H1 (cell line): ENCODE results near the gene ZNF786. TPM values are rescaled to one million over a fixed set of nuclear protein-coding genes. Genes with fewer than 3 reads are reported as not detected.
A peak's percentile ranks its signal among the peaks of the same experiment; 100 is the strongest.

Experiments
- CTCF ChIA-PET: fragments of 300-600 bp; sonication (Branson Sonifier 250); formaldehyde crosslinking; loops from one replicate; lab custom pipeline; 2021; ENCODE audit not compliant: partially characterized antibody; lab: Charles Lee
- POLR2A ChIA-PET: fragments of 300-600 bp; sonication (Branson Sonifier 250); formaldehyde crosslinking; loops from one replicate; lab custom pipeline; 2021; ENCODE audit warnings: inconsistent platforms; ENCODE audit not compliant: partially characterized antibody; lab: Charles Lee
- DNase-seq, 2 experiments: peaks; one replicate each; pipeline versions ENCODE4 v3.0.0 to v3.0.0-alpha.2; 2010 to 2022; ENCODE audit warnings: low spot score in 2 of 2, low read depth in 1 of 2, mixed read lengths in 1 of 2
- FAIRE-seq: peaks from 2 replicates; lab custom pipeline; 2011; peaks lifted over from hg19 to GRCh38; lab: Jason Lieb, UNC
- H2AFZ ChIP-seq: 2 replicates; pipeline ENCODE4 v1.8.1; 2012; ENCODE audit warnings: low read length, inconsistent platforms
- H2AK5ac ChIP-seq: 2 replicates; pipeline ENCODE4 v1.6.1; 2013; ENCODE audit warnings: low read depth, low read length
- H2BK120ac ChIP-seq: replicated peaks from 2 replicates; pipeline ENCODE3; 2013; ENCODE audit warnings: low read depth, low read length, inconsistent platforms
- H2BK12ac ChIP-seq: 2 replicates; pipeline ENCODE4 v1.6.1; 2013; ENCODE audit warnings: low read depth, low read length
- H2BK15ac ChIP-seq: 2 replicates; pipeline ENCODE4 v1.6.1; 2013; ENCODE audit warnings: low read length
- H2BK20ac ChIP-seq: 2 replicates; pipeline ENCODE4 v1.6.1; 2013; ENCODE audit warnings: low read length
- H2BK5ac ChIP-seq: 2 replicates; pipeline ENCODE4 v1.6.1; 2013; ENCODE audit warnings: low read depth, low read length
- H3K14ac ChIP-seq: 2 replicates; pipeline ENCODE4 v1.6.1; 2013; ENCODE audit warnings: inconsistent platforms; ENCODE audit not compliant: insufficient read length
- H3K18ac ChIP-seq: 2 replicates; pipeline ENCODE4 v1.6.1; 2013; ENCODE audit warnings: low read length; ENCODE audit errors: extremely low read depth
- H3K23ac ChIP-seq: 2 replicates; pipeline ENCODE4 v1.6.1; 2013; ENCODE audit warnings: inconsistent platforms; ENCODE audit not compliant: insufficient read length
- H3K23me2 ChIP-seq: 2 replicates; pipeline ENCODE4 v1.6.1; 2013; ENCODE audit warnings: low read depth, low read length
- H3K27ac ChIP-seq: 2 replicates; pipeline ENCODE4 v1.6.1; 2011; ENCODE audit warnings: low read depth, low read length, inconsistent platforms
- H3K27me3 ChIP-seq, 4 experiments: replicated peaks in 1 of 4; 1 replicate in 1 of 4; 2 replicates in 3 of 4; pipeline versions ENCODE4 v1.6.1 to v1.8.1; 2011 to 2013; ENCODE audit warnings: low read length in 3 of 4, mild to moderate bottlenecking in 3 of 4, inconsistent platforms in 2 of 4, mixed read lengths in 2 of 4, moderate library complexity in 1 of 4; ENCODE audit not compliant: control insufficient read depth in 3 of 4, insufficient read depth in 3 of 4; ENCODE audit errors: extremely low read depth in 1 of 4
- H3K36me3 ChIP-seq, 4 experiments: 2 replicates each; pipeline versions ENCODE4 v1.6.1 to v1.8.1; 2011 to 2013; ENCODE audit warnings: mild to moderate bottlenecking in 4 of 4, low read length in 3 of 4, moderate library complexity in 2 of 4, control low read depth in 1 of 4, inconsistent platforms in 1 of 4; ENCODE audit not compliant: insufficient read depth in 4 of 4, control insufficient read depth in 2 of 4
- H3K4ac ChIP-seq: replicated peaks from 2 replicates; pipeline ENCODE3; 2013; ENCODE audit warnings: low read length, low read depth, mixed read lengths, inconsistent platforms; ENCODE audit not compliant: insufficient read length
- H3K4me1 ChIP-seq, 4 experiments: replicated peaks in 1 of 4; 1 replicate in 1 of 4; 2 replicates in 3 of 4; pipeline versions ENCODE4 v1.6.1 to v1.8.1; 2011 to 2013; ENCODE audit warnings: low read length in 3 of 4, inconsistent platforms in 2 of 4, mixed read lengths in 1 of 4; ENCODE audit not compliant: insufficient read depth in 4 of 4, control insufficient read depth in 3 of 4
- H3K4me2 ChIP-seq, 2 experiments: 2 replicates each; pipeline versions ENCODE4 v1.6.1 to v1.8.1; 2011 to 2013; ENCODE audit warnings: low read depth in 2 of 2, low read length in 2 of 2, control low read depth in 1 of 2, inconsistent platforms in 1 of 2, mild to moderate bottlenecking in 1 of 2; ENCODE audit not compliant: insufficient read depth in 1 of 2
- H3K4me3 ChIP-seq, 4 experiments: fragments of 200-600, 300-600 bp in 1 of 4; sonication (generic), shearing (Covaris generic), sonication (Bioruptor Twin) in 1 of 4; 2 replicates each; pipeline versions ENCODE4 v1.5.1 to v1.8.1; 2011 to 2016; ENCODE audit warnings: low read length in 4 of 4, low read depth in 3 of 4, control low read depth in 2 of 4, inconsistent platforms in 2 of 4, mild to moderate bottlenecking in 2 of 4, mixed read lengths in 1 of 4, moderate library complexity in 1 of 4; ENCODE audit not compliant: insufficient read depth in 2 of 4; ENCODE audit errors: extremely low read depth in 1 of 4
- H3K56ac ChIP-seq: replicated peaks from 2 replicates; pipeline ENCODE3; 2013; ENCODE audit warnings: low read depth, mild to moderate bottlenecking, mixed read lengths, low read length, inconsistent platforms; ENCODE audit not compliant: insufficient read length
- H3K79me1 ChIP-seq: 2 replicates; pipeline ENCODE4 v1.6.1; 2013; ENCODE audit warnings: low read depth, low read length, control low read depth
- H3K79me2 ChIP-seq, 2 experiments: 2 replicates each; pipeline versions ENCODE4 v1.6.1 to v1.8.1; 2012 to 2013; ENCODE audit warnings: low read length in 2 of 2, mild to moderate bottlenecking in 2 of 2, inconsistent platforms in 1 of 2; ENCODE audit not compliant: insufficient read depth in 2 of 2, control insufficient read depth in 1 of 2
- H3K9ac ChIP-seq, 4 experiments: replicated peaks in 1 of 4; 1 replicate in 1 of 4; 2 replicates in 3 of 4; pipeline versions ENCODE4 v1.6.1 to v1.8.1; 2011 to 2013; ENCODE audit warnings: low read depth in 3 of 4, low read length in 3 of 4, control low read depth in 2 of 4, mild to moderate bottlenecking in 2 of 4, moderate library complexity in 2 of 4, inconsistent platforms in 1 of 4; ENCODE audit errors: extremely low read depth in 1 of 4
- H3K9me3 ChIP-seq, 2 experiments: 2 replicates each; pipeline versions ENCODE4 v1.6.1 to v1.8.1; 2012 to 2013; ENCODE audit warnings: mild to moderate bottlenecking in 2 of 2, moderate library complexity in 2 of 2, control low read depth in 1 of 2, inconsistent platforms in 1 of 2, low read depth in 1 of 2, low read length in 1 of 2, mixed read lengths in 1 of 2; ENCODE audit not compliant: insufficient read depth in 2 of 2
- H4K20me1 ChIP-seq, 2 experiments: replicated peaks in 1 of 2; 2 replicates each; pipeline versions ENCODE3 to v1.8.1; 2011 to 2013; ENCODE audit warnings: inconsistent platforms in 2 of 2, low read length in 2 of 2, mild to moderate bottlenecking in 1 of 2; ENCODE audit not compliant: insufficient read depth in 2 of 2, control insufficient read depth in 1 of 2
- H4K5ac ChIP-seq: 2 replicates; pipeline ENCODE4 v1.6.1; 2013; ENCODE audit warnings: low read length, low read depth, mixed read lengths, inconsistent platforms; ENCODE audit not compliant: insufficient read length
- H4K8ac ChIP-seq: 2 replicates; pipeline ENCODE4 v1.8.0; 2013; ENCODE audit warnings: mild to moderate bottlenecking, moderate library complexity, low read length, inconsistent platforms; ENCODE audit not compliant: insufficient read depth; ENCODE audit errors: extremely low read depth
- H4K91ac ChIP-seq: replicated peaks from 2 replicates; pipeline ENCODE3; 2013; ENCODE audit warnings: low read length, mixed read lengths, inconsistent platforms; ENCODE audit not compliant: insufficient read length
- ATF3 ChIP-seq: IDR thresholded peaks from 2 replicates; pipeline ENCODE4 v1.6.1; 2011; ENCODE audit warnings: low read depth, mild to moderate bottlenecking, low read length; ENCODE audit not compliant: insufficient read depth
- BACH1 ChIP-seq: IDR thresholded peaks from 2 replicates; pipeline ENCODE4 v1.6.1; 2012; ENCODE audit warnings: low read length, improper control_type of control experiment
- CBX5 ChIP-seq: fragments of 300-800, 300-1000 bp; sonication (generic); IDR thresholded peaks from 2 replicates; pipeline ENCODE4 v1.7.1; 2016; ENCODE audit warnings: antibody characterized with exemption, low read length, low read depth
- EGR1 ChIP-seq: IDR thresholded peaks from 2 replicates; pipeline ENCODE4 v1.6.1; 2011; ENCODE audit warnings: low read depth, low read length, borderline replicate concordance
- JUN ChIP-seq: IDR thresholded peaks from 2 replicates; pipeline ENCODE4 v1.6.1; 2011; ENCODE audit warnings: low read depth, mild to moderate bottlenecking, improper control_type of control experiment, low read length
- MAX ChIP-seq: IDR thresholded peaks from 2 replicates; pipeline ENCODE4 v1.6.1; 2012; ENCODE audit warnings: inconsistent platforms
- RAD21 ChIP-seq, 2 experiments: IDR thresholded peaks in 1 of 2; conservative IDR thresholded peaks in 1 of 2; 2 replicates each; pipeline ENCODE4 v1.6.1; 2011; ENCODE audit warnings: low read depth in 2 of 2, low read length in 2 of 2, improper control_type of control experiment in 1 of 2, inconsistent platforms in 1 of 2, mild to moderate bottlenecking in 1 of 2, moderate library complexity in 1 of 2
- SAP30 ChIP-seq: fragments of 300-600 bp; sonication (generic); IDR thresholded peaks from 2 replicates; pipeline ENCODE4 v1.7.1; 2012; ENCODE audit warnings: low read length, moderate library complexity, mild to moderate bottlenecking, inconsistent platforms; ENCODE audit not compliant: insufficient read depth, insufficient replicate concordance
- SP4 ChIP-seq: IDR thresholded peaks from 2 replicates; pipeline ENCODE4 v1.6.1; 2012; ENCODE audit warnings: low read length, inconsistent platforms
- TAF1 ChIP-seq: IDR thresholded peaks from 2 replicates; pipeline ENCODE4 v1.6.1; 2011; ENCODE audit warnings: mild to moderate bottlenecking, low read depth, low read length
- WGBS, 2 experiments: shearing (Covaris generic) in 1 of 2; methylation state at CpG; one replicate each; pipeline versions ENCODE4 v1.1.6 to v1.1.7; 2013 to 2015; ENCODE audit warnings: low lambda C conversion rate in 2 of 2, mixed read lengths in 2 of 2, inconsistent platforms in 1 of 2, low coverage in 1 of 2, missing lambda C conversion rate in 1 of 2; ENCODE audit not compliant: insufficient replicate concordance in 2 of 2, insufficient coverage in 1 of 2, insufficient read length in 1 of 2; ENCODE audit errors: extremely low coverage in 1 of 2, missing lambda C conversion rate in 1 of 2; 5-methylcytosine and 5-hydroxymethylcytosine counted together
- polyA plus RNA-seq, 7 experiments: library from polyadenylated mRNA; depleted of rRNA in 3 of 7; stranded (reverse) in 5 of 7; unstranded in 2 of 7; fragments of >200 nt in 5 of 7; fragments of 200-250 nt in 2 of 7; gene quantifications; 1 replicate in 5 of 7; 2 replicates in 1 of 7; 4 replicates in 1 of 7; pipeline versions ENCODE4 v1.2.1 to v1.2.3, GENCODE V29; 2011 to 2013; ENCODE audit warnings: missing spikeins in 2 of 7, mixed read lengths in 2 of 7
- total RNA-seq: library from RNA; stranded (reverse); fragmentation: NEBNext Ultra II Directional; extraction: Animal tissue kit (Norgen Biotek cat#: 25700); gene quantifications from 2 replicates; pipeline ENCODE4 v1.2.1, GENCODE V29; 2021

The ZNF786 gene
- total and polyA plus RNA-seq, 2 of the 8 experiments (the other 6 are each of a cell fraction or from before 2014, with no cell fraction given) = 7.7 to 16.3 TPM

- Histone ChIP-seq H3K4ac (peak within 1 kb of the TSS; percentile 87), H3K18ac (peak within 1 kb of the TSS; percentile 100), H2BK5ac (peak within 1 kb of the TSS; percentile 99), H4K91ac (peak within 1 kb of the TSS; percentile 99), H3K36me3 (peaks cover 0 to 17% (median 5%) of the 10 kb centered on the region in 4 experiments; a peak in 6 of 8 replicates), H2BK20ac (no peak within 1 kb of the TSS), H3K4me1 (peaks cover 0 to 12% (median 3%) of the 10 kb centered on the region in 4 experiments; a peak in 3 of 7 replicates), H2BK120ac (peak within 1 kb of the TSS; percentile 44), H4K20me1 (no peaks in the 10 kb centered on the region), H3K23ac (no peak within 1 kb of the TSS), H3K4me3 (peak within 1 kb of the TSS; percentile 83 to 95 (median 88)), H4K8ac (peak within 1 kb of the TSS; percentile 94), H3K14ac (peak within 1 kb of the TSS; percentile 70), H3K9me3 (peaks cover 6 to 8% of the 10 kb centered on the region in 2 experiments; a peak in 3 of 4 replicates), H3K27ac (peak within 1 kb of the TSS; percentile 85), H3K23me2 (peaks cover 6% of the 10 kb centered on the region; the same call in 1 of the 2 replicates), H3K56ac (peak within 1 kb of the TSS; percentile 95), H2AFZ (no peak within 1 kb of the TSS), H2BK12ac (peak within 1 kb of the TSS; percentile 92), H3K9ac (peak within 1 kb of the TSS; percentile 88 to 91 (median 90)), H2AK5ac (peak within 1 kb of the TSS; percentile 91; the same call in 1 of the 2 replicates), H3K79me2 (peaks cover 3 to 21% of the 10 kb centered on the region in 2 experiments; a peak in 3 of 4 replicates), H3K79me1 (no peaks in the 10 kb centered on the region; the same call in 1 of the 2 replicates), H3K4me2 (peak within 1 kb of the TSS; percentile 83 to 90), H4K5ac (peak within 1 kb of the TSS; percentile 93), H3K27me3 (no peaks in the 10 kb centered on the region), H2BK15ac (peak within 1 kb of the TSS; percentile 99)
- ChIA-PET CTCF (interaction anchor here (0.7 to 7.4 kb wide), 21 partner anchors 11 to 705 kb away, joined by 3 to 84 read pairs (median 4); partner anchors contain the start of gene ZNF398), POLR2A (interaction anchor here (0.6 to 11.3 kb wide), 19 partner anchors 8 to 731 kb away, joined by 3 to 142 read pairs (median 5); partner anchors contain the start of genes ZNF282 and ZNF398)
- 1% methylated on average over 61 of the region's 72 CpGs; no CpG with 5 or more reads in 1 of the 2 experiments for WGBS, 2 experiments
- FAIRE-seq (no peak), DNase-seq (peak; percentile 73 to 97)
- peak; percentile 34 for TF ChIP-seq SAP30
- TF ChIP-seq RAD21 (IDR thresholded peaks at IDR 0.05 in 1 of 2, conservative IDR thresholded peaks at IDR 0.05 in 1 of 2; ENCODE audit: low read depth in 2 of 2, low read length in 2 of 2) = peak; percentile 56 to 60
- TF ChIP-seq TAF1 = peak; percentile 97
- peak; percentile 85 for TF ChIP-seq MAX
- TF ChIP-seq SP4 = no peak
- TF ChIP-seq EGR1 = no peak
- TF ChIP-seq ATF3 = peak; percentile 46
- no peak for TF ChIP-seq JUN
- TF ChIP-seq BACH1 = no peak; the same call in 1 of the 2 replicates
- no peak for TF ChIP-seq CBX5
Observed at GRCh38 chr7:149125863-149126661, 35.5 kb upstream of the ZNF786 start, which contains the start of gene ZNF425. TSS of gene ZNF425 (minus strand) at chr7:149126324. CDS start at chr7:149126213, 111 bp downstream.
